H1 (cell line): ENCODE results near the gene GFM1. TPM values are rescaled to one million over a fixed set of nuclear protein-coding genes. Genes with fewer than 3 reads are reported as not detected.

Experiments
- CTCF ChIA-PET: fragments of 300-600 bp; sonication (Branson Sonifier 250); formaldehyde crosslinking; loops from one replicate; lab custom pipeline; 2021; ENCODE audit not compliant: partially characterized antibody; lab: Charles Lee
- POLR2A ChIA-PET: fragments of 300-600 bp; sonication (Branson Sonifier 250); formaldehyde crosslinking; loops from one replicate; lab custom pipeline; 2021; ENCODE audit warnings: inconsistent platforms; ENCODE audit not compliant: partially characterized antibody; lab: Charles Lee
- DNase-seq, 2 experiments: peaks; one replicate each; pipeline versions ENCODE4 v3.0.0 to v3.0.0-alpha.2; 2010 to 2022; ENCODE audit warnings: low spot score in 2 of 2, low read depth in 1 of 2, mixed read lengths in 1 of 2
- FAIRE-seq: peaks from 2 replicates; lab custom pipeline; 2011; peaks lifted over from hg19 to GRCh38; lab: Jason Lieb, UNC
- H2AFZ ChIP-seq: 2 replicates; pipeline ENCODE4 v1.8.1; 2012; ENCODE audit warnings: low read length, inconsistent platforms
- H2AK5ac ChIP-seq: 2 replicates; pipeline ENCODE4 v1.6.1; 2013; ENCODE audit warnings: low read depth, low read length
- H2BK120ac ChIP-seq: replicated peaks from 2 replicates; pipeline ENCODE3; 2013; ENCODE audit warnings: low read depth, low read length, inconsistent platforms
- H2BK12ac ChIP-seq: 2 replicates; pipeline ENCODE4 v1.6.1; 2013; ENCODE audit warnings: low read depth, low read length
- H2BK15ac ChIP-seq: 2 replicates; pipeline ENCODE4 v1.6.1; 2013; ENCODE audit warnings: low read length
- H2BK20ac ChIP-seq: 2 replicates; pipeline ENCODE4 v1.6.1; 2013; ENCODE audit warnings: low read length
- H2BK5ac ChIP-seq: 2 replicates; pipeline ENCODE4 v1.6.1; 2013; ENCODE audit warnings: low read depth, low read length
- H3K14ac ChIP-seq: 2 replicates; pipeline ENCODE4 v1.6.1; 2013; ENCODE audit warnings: inconsistent platforms; ENCODE audit not compliant: insufficient read length
- H3K18ac ChIP-seq: 2 replicates; pipeline ENCODE4 v1.6.1; 2013; ENCODE audit warnings: low read length; ENCODE audit errors: extremely low read depth
- H3K23ac ChIP-seq: 2 replicates; pipeline ENCODE4 v1.6.1; 2013; ENCODE audit warnings: inconsistent platforms; ENCODE audit not compliant: insufficient read length
- H3K23me2 ChIP-seq: 2 replicates; pipeline ENCODE4 v1.6.1; 2013; ENCODE audit warnings: low read depth, low read length
- H3K27ac ChIP-seq: 2 replicates; pipeline ENCODE4 v1.6.1; 2011; ENCODE audit warnings: low read depth, low read length, inconsistent platforms
- H3K27me3 ChIP-seq, 4 experiments: replicated peaks in 1 of 4; 1 replicate in 1 of 4; 2 replicates in 3 of 4; pipeline versions ENCODE4 v1.6.1 to v1.8.1; 2011 to 2013; ENCODE audit warnings: low read length in 3 of 4, mild to moderate bottlenecking in 3 of 4, inconsistent platforms in 2 of 4, mixed read lengths in 2 of 4, moderate library complexity in 1 of 4; ENCODE audit not compliant: control insufficient read depth in 3 of 4, insufficient read depth in 3 of 4; ENCODE audit errors: extremely low read depth in 1 of 4
- H3K36me3 ChIP-seq, 4 experiments: 2 replicates each; pipeline versions ENCODE4 v1.6.1 to v1.8.1; 2011 to 2013; ENCODE audit warnings: mild to moderate bottlenecking in 4 of 4, low read length in 3 of 4, moderate library complexity in 2 of 4, control low read depth in 1 of 4, inconsistent platforms in 1 of 4; ENCODE audit not compliant: insufficient read depth in 4 of 4, control insufficient read depth in 2 of 4
- H3K4ac ChIP-seq: replicated peaks from 2 replicates; pipeline ENCODE3; 2013; ENCODE audit warnings: low read length, low read depth, mixed read lengths, inconsistent platforms; ENCODE audit not compliant: insufficient read length
- H3K4me1 ChIP-seq, 4 experiments: replicated peaks in 1 of 4; 1 replicate in 1 of 4; 2 replicates in 3 of 4; pipeline versions ENCODE4 v1.6.1 to v1.8.1; 2011 to 2013; ENCODE audit warnings: low read length in 3 of 4, inconsistent platforms in 2 of 4, mixed read lengths in 1 of 4; ENCODE audit not compliant: insufficient read depth in 4 of 4, control insufficient read depth in 3 of 4
- H3K4me2 ChIP-seq, 2 experiments: 2 replicates each; pipeline versions ENCODE4 v1.6.1 to v1.8.1; 2011 to 2013; ENCODE audit warnings: low read depth in 2 of 2, low read length in 2 of 2, control low read depth in 1 of 2, inconsistent platforms in 1 of 2, mild to moderate bottlenecking in 1 of 2; ENCODE audit not compliant: insufficient read depth in 1 of 2
- H3K4me3 ChIP-seq, 4 experiments: fragments of 200-600, 300-600 bp in 1 of 4; sonication (generic), shearing (Covaris generic), sonication (Bioruptor Twin) in 1 of 4; 2 replicates each; pipeline versions ENCODE4 v1.5.1 to v1.8.1; 2011 to 2016; ENCODE audit warnings: low read length in 4 of 4, low read depth in 3 of 4, control low read depth in 2 of 4, inconsistent platforms in 2 of 4, mild to moderate bottlenecking in 2 of 4, mixed read lengths in 1 of 4, moderate library complexity in 1 of 4; ENCODE audit not compliant: insufficient read depth in 2 of 4; ENCODE audit errors: extremely low read depth in 1 of 4
- H3K56ac ChIP-seq: replicated peaks from 2 replicates; pipeline ENCODE3; 2013; ENCODE audit warnings: low read depth, mild to moderate bottlenecking, mixed read lengths, low read length, inconsistent platforms; ENCODE audit not compliant: insufficient read length
- H3K79me1 ChIP-seq: 2 replicates; pipeline ENCODE4 v1.6.1; 2013; ENCODE audit warnings: low read depth, low read length, control low read depth
- H3K79me2 ChIP-seq, 2 experiments: 2 replicates each; pipeline versions ENCODE4 v1.6.1 to v1.8.1; 2012 to 2013; ENCODE audit warnings: low read length in 2 of 2, mild to moderate bottlenecking in 2 of 2, inconsistent platforms in 1 of 2; ENCODE audit not compliant: insufficient read depth in 2 of 2, control insufficient read depth in 1 of 2
- H3K9ac ChIP-seq, 4 experiments: replicated peaks in 1 of 4; 1 replicate in 1 of 4; 2 replicates in 3 of 4; pipeline versions ENCODE4 v1.6.1 to v1.8.1; 2011 to 2013; ENCODE audit warnings: low read depth in 3 of 4, low read length in 3 of 4, control low read depth in 2 of 4, mild to moderate bottlenecking in 2 of 4, moderate library complexity in 2 of 4, inconsistent platforms in 1 of 4; ENCODE audit errors: extremely low read depth in 1 of 4
- H3K9me3 ChIP-seq, 2 experiments: 2 replicates each; pipeline versions ENCODE4 v1.6.1 to v1.8.1; 2012 to 2013; ENCODE audit warnings: mild to moderate bottlenecking in 2 of 2, moderate library complexity in 2 of 2, control low read depth in 1 of 2, inconsistent platforms in 1 of 2, low read depth in 1 of 2, low read length in 1 of 2, mixed read lengths in 1 of 2; ENCODE audit not compliant: insufficient read depth in 2 of 2
- H4K20me1 ChIP-seq, 2 experiments: replicated peaks in 1 of 2; 2 replicates each; pipeline versions ENCODE3 to v1.8.1; 2011 to 2013; ENCODE audit warnings: inconsistent platforms in 2 of 2, low read length in 2 of 2, mild to moderate bottlenecking in 1 of 2; ENCODE audit not compliant: insufficient read depth in 2 of 2, control insufficient read depth in 1 of 2
- H4K5ac ChIP-seq: 2 replicates; pipeline ENCODE4 v1.6.1; 2013; ENCODE audit warnings: low read length, low read depth, mixed read lengths, inconsistent platforms; ENCODE audit not compliant: insufficient read length
- H4K8ac ChIP-seq: 2 replicates; pipeline ENCODE4 v1.8.0; 2013; ENCODE audit warnings: mild to moderate bottlenecking, moderate library complexity, low read length, inconsistent platforms; ENCODE audit not compliant: insufficient read depth; ENCODE audit errors: extremely low read depth
- H4K91ac ChIP-seq: replicated peaks from 2 replicates; pipeline ENCODE3; 2013; ENCODE audit warnings: low read length, mixed read lengths, inconsistent platforms; ENCODE audit not compliant: insufficient read length
- EGR1 ChIP-seq: IDR thresholded peaks from 2 replicates; pipeline ENCODE4 v1.6.1; 2011; ENCODE audit warnings: low read depth, low read length, borderline replicate concordance
- HDAC6 ChIP-seq: IDR thresholded peaks from one replicate; pipeline ENCODE4 v1.7.1; 2012; ENCODE audit warnings: low read depth, mild to moderate bottlenecking, inconsistent platforms, low read length, moderate library complexity
- KDM4A ChIP-seq: IDR thresholded peaks from one replicate; pipeline ENCODE4 v1.7.1; 2012; ENCODE audit warnings: low read depth, mild to moderate bottlenecking, moderate library complexity, low read length, inconsistent platforms; ENCODE audit not compliant: severe bottlenecking
- NANOG ChIP-seq: IDR thresholded peaks from 2 replicates; pipeline ENCODE4 v1.6.1; 2011; ENCODE audit warnings: low read length, low read depth, mild to moderate bottlenecking, inconsistent platforms; ENCODE audit not compliant: insufficient read depth, poor library complexity, severe bottlenecking
- RNF2 ChIP-seq: fragments of 200-900, 300-1000 bp; sonication (generic); IDR thresholded peaks from 2 replicates; pipeline ENCODE4 v1.7.1; 2016; ENCODE audit warnings: borderline replicate concordance, low read depth, mild to moderate bottlenecking, antibody characterized with exemption, low read length; ENCODE audit not compliant: poor library complexity, severe bottlenecking; ENCODE audit errors: missing control alignments
- SIN3A ChIP-seq, 2 experiments: IDR thresholded peaks in 1 of 2; conservative IDR thresholded peaks in 1 of 2; 2 replicates each; pipeline ENCODE4 v1.6.1; 2011 to 2012; ENCODE audit warnings: low read length in 2 of 2, improper control_type of control experiment in 1 of 2, low read depth in 1 of 2, mild to moderate bottlenecking in 1 of 2
- YY1 ChIP-seq: IDR thresholded peaks from 2 replicates; pipeline ENCODE4 v1.6.1; 2011; ENCODE audit warnings: low read depth, mild to moderate bottlenecking, low read length
- WGBS, 2 experiments: shearing (Covaris generic) in 1 of 2; methylation state at CpG; one replicate each; pipeline versions ENCODE4 v1.1.6 to v1.1.7; 2013 to 2015; ENCODE audit warnings: low lambda C conversion rate in 2 of 2, mixed read lengths in 2 of 2, inconsistent platforms in 1 of 2, low coverage in 1 of 2, missing lambda C conversion rate in 1 of 2; ENCODE audit not compliant: insufficient replicate concordance in 2 of 2, insufficient coverage in 1 of 2, insufficient read length in 1 of 2; ENCODE audit errors: extremely low coverage in 1 of 2, missing lambda C conversion rate in 1 of 2; 5-methylcytosine and 5-hydroxymethylcytosine counted together
- polyA plus RNA-seq, 7 experiments: library from polyadenylated mRNA; depleted of rRNA in 3 of 7; stranded (reverse) in 5 of 7; unstranded in 2 of 7; fragments of >200 nt in 5 of 7; fragments of 200-250 nt in 2 of 7; gene quantifications; 1 replicate in 5 of 7; 2 replicates in 1 of 7; 4 replicates in 1 of 7; pipeline versions ENCODE4 v1.2.1 to v1.2.3, GENCODE V29; 2011 to 2013; ENCODE audit warnings: missing spikeins in 2 of 7, mixed read lengths in 2 of 7
- total RNA-seq: library from RNA; stranded (reverse); fragmentation: NEBNext Ultra II Directional; extraction: Animal tissue kit (Norgen Biotek cat#: 25700); gene quantifications from 2 replicates; pipeline ENCODE4 v1.2.1, GENCODE V29; 2021

GFM1 gene
- total and polyA plus RNA-seq, 2 of the 8 experiments (the other 6 are each of a cell fraction or from before 2014, with no cell fraction given), result 10.9 to 45.3 TPM

- H2BK20ac ChIP-seq, result no peak overlapping the region
- H3K4me2 ChIP-seq, result no peak overlapping the region
- H4K91ac ChIP-seq, result no peak overlapping the region
- H3K9ac ChIP-seq, result no peak overlapping the region
- no peaks in the 10 kb centered on the region for H3K4me1 ChIP-seq
- TF ChIP-seq YY1 (no peak), SIN3A (conservative IDR thresholded peaks at IDR 0.05 in 1 of 2, IDR thresholded peaks at IDR 0.05 in 1 of 2; ENCODE audit: low read depth in 1 of 2, low read length in 2 of 2) (no peak), KDM4A (no peak), EGR1 (no peak), NANOG (no peak), RNF2 (no peak), HDAC6 (no peak)
- no peak for FAIRE-seq
- peaks cover 0 to 3% of the 10 kb centered on the region in 2 experiments for H4K20me1 ChIP-seq
- no peak overlapping the region for H2BK12ac ChIP-seq
- no peaks in the 10 kb centered on the region for H3K9me3 ChIP-seq
- 85% methylated on average over 5 of the region's 5 CpGs; no CpG with 5 or more reads in 1 of the 2 experiments for WGBS, 2 experiments
- no peak overlapping the region for H2AFZ ChIP-seq
- H3K36me3 ChIP-seq, result no peaks in the 10 kb centered on the region; a peak in 1 of 8 replicates
- no peak overlapping the region for H3K23ac ChIP-seq
- no peak overlapping the region for H4K5ac ChIP-seq
- H2BK5ac ChIP-seq, result no peak overlapping the region
- H3K4ac ChIP-seq, result no peak overlapping the region
- no peak overlapping the region for H4K8ac ChIP-seq
- no peak overlapping the region for H3K14ac ChIP-seq
- H2AK5ac ChIP-seq, result no peak overlapping the region
- no peak overlapping the region for H3K4me3 ChIP-seq
- H2BK15ac ChIP-seq, result no peak overlapping the region
- H3K79me1 ChIP-seq, result peaks cover 2% of the 10 kb centered on the region; the same call in 1 of the 2 replicates
- H3K23me2 ChIP-seq, result no peaks in the 10 kb centered on the region; the same call in 1 of the 2 replicates
- DNase-seq, result no peak
- ChIA-PET CTCF (interaction anchor here (0.9 to 5.0 kb wide), 6 partner anchors 9 to 86 kb away, joined by 4 to 40 read pairs (median 4); no protein-coding TSS in a partner anchor), POLR2A (no interaction called here)
- H3K27me3 ChIP-seq, result no peaks in the 10 kb centered on the region
- no peak overlapping the region for H3K18ac ChIP-seq
- H3K79me2 ChIP-seq, result no peaks in the 10 kb centered on the region
- H3K27ac ChIP-seq, result no peak overlapping the region
- H3K56ac ChIP-seq, result no peak overlapping the region
- no peak overlapping the region for H2BK120ac ChIP-seq
Observed at GRCh38 chr3:158718490-158719170, 74.3 kb downstream of the GFM1 start.
